Fibroblast of lung (primary cell): Measurements from ENCODE around the gene MBD4. TPM values are rescaled to one million over a fixed set of nuclear protein-coding genes. Genes with fewer than 3 reads are reported as not detected.
"Not testable (repeated sequence)": the region's sequence is repeated elsewhere in the genome, so short reads cannot be mapped to it uniquely, and the experiment has no call there.

ENCODE experiments used
- DNase-seq, 2 donors: peaks; one replicate each; pipeline versions ENCODE4 v3.0.0 to v3.0.0-alpha.2; 2010; ENCODE audit warnings: low read depth in 2 of 2
- H2AFZ ChIP-seq: 2 replicates; pipeline ENCODE4 v1.5.1; 2012; ENCODE audit warnings: low read length, control low read depth, inconsistent platforms
- H3K27ac ChIP-seq: 2 replicates; pipeline ENCODE4 v1.5.1; 2011; ENCODE audit warnings: low read length, control low read depth; ENCODE audit not compliant: insufficient read depth
- H3K27me3 ChIP-seq: 2 replicates; pipeline ENCODE4 v1.5.1; 2011; ENCODE audit warnings: mild to moderate bottlenecking, low read length; ENCODE audit not compliant: control insufficient read depth, insufficient read depth
- H3K36me3 ChIP-seq: 2 replicates; pipeline ENCODE4 v1.5.1; 2011; ENCODE audit warnings: low read length; ENCODE audit not compliant: control insufficient read depth, insufficient read depth
- H3K4me1 ChIP-seq: 2 replicates; pipeline ENCODE4 v1.5.1; 2011; ENCODE audit warnings: low read length; ENCODE audit not compliant: control insufficient read depth, insufficient read depth; ENCODE audit errors: extremely low read depth
- H3K4me2 ChIP-seq: 2 replicates; pipeline ENCODE4 v1.5.1; 2011; ENCODE audit warnings: low read length, control low read depth; ENCODE audit not compliant: insufficient read depth; ENCODE audit errors: extremely low read depth
- H3K4me3 ChIP-seq, 4 experiments: fragments of 200-600 bp in 1 of 4; sonication (generic) in 1 of 4; replicated peaks in 1 of 4; 2 replicates each; pipeline ENCODE4 v1.5.1; 2011 to 2016; ENCODE audit warnings: low read length in 4 of 4, low read depth in 3 of 4, mild to moderate bottlenecking in 3 of 4, control low read depth in 2 of 4, inconsistent platforms in 1 of 4, mixed read lengths in 1 of 4; ENCODE audit not compliant: insufficient read depth in 1 of 4; ENCODE audit errors: control extremely low read depth in 1 of 4
- H3K79me2 ChIP-seq: 2 replicates; pipeline ENCODE4 v1.5.1; 2012; ENCODE audit warnings: mild to moderate bottlenecking, low read length, inconsistent platforms; ENCODE audit not compliant: control insufficient read depth, insufficient read depth
- H3K9ac ChIP-seq: 2 replicates; pipeline ENCODE4 v1.5.1; 2011; ENCODE audit warnings: mild to moderate bottlenecking, low read length, control low read depth; ENCODE audit not compliant: insufficient read depth
- H3K9me3 ChIP-seq: 2 replicates; pipeline ENCODE4 v1.5.1; 2012; ENCODE audit warnings: low read depth, low read length; ENCODE audit not compliant: control insufficient read depth, insufficient read depth
- H4K20me1 ChIP-seq: 2 replicates; pipeline ENCODE4 v1.5.1; 2011; ENCODE audit warnings: low read length; ENCODE audit not compliant: control insufficient read depth, insufficient read depth; ENCODE audit errors: extremely low read depth
- CTCF ChIP-seq, 2 donors: IDR thresholded peaks in 1 of 2; conservative IDR thresholded peaks in 1 of 2; 1 replicate in 1 of 2; 2 replicates in 1 of 2; pipeline ENCODE4 v1.5.1; 2011 to 2012; ENCODE audit warnings: low read length in 2 of 2, control low read depth in 1 of 2, inconsistent platforms in 1 of 2, low read depth in 1 of 2, mild to moderate bottlenecking in 1 of 2
- EZH2 ChIP-seq: IDR thresholded peaks from 2 replicates; pipeline ENCODE4 v1.5.1; 2012; ENCODE audit warnings: low read length, control low read depth, mild to moderate bottlenecking; ENCODE audit errors: missing control alignments
- polyA plus RNA-seq, 2 donors: library from polyadenylated mRNA; depleted of rRNA in 1 of 2; stranded (reverse) in 1 of 2; unstranded in 1 of 2; fragments of >200 nt; gene quantifications; 2 replicates each; pipeline ENCODE4 v1.2.1, GENCODE V29; 2011 to 2012; ENCODE audit warnings: missing spikeins in 1 of 2
- total RNA-seq: library from RNA; depleted of rRNA; stranded (reverse); fragments of >200 nt; gene quantifications from 2 replicates; pipeline ENCODE4 v1.2.1, GENCODE V29; 2014

MBD4 gene
- total and polyA plus RNA-seq, 2 donors (not counting 1 experiment from before 2014, with no cell fraction given): 27.4 to 35.5 TPM

- H3K36me3 ChIP-seq: peaks cover 6% of the 10 kb centered on the region
- no peaks in the 10 kb centered on the region for H3K9me3 ChIP-seq
- H3K9ac ChIP-seq: no peak overlapping the region
- no peak overlapping the region for H3K4me3 ChIP-seq
- H3K4me1 ChIP-seq: peaks cover 22% of the 10 kb centered on the region
- no peak overlapping the region for H3K27ac ChIP-seq
- no peaks in the 10 kb centered on the region for H4K20me1 ChIP-seq
- H2AFZ ChIP-seq: no peak overlapping the region
- H3K27me3 ChIP-seq: no peaks in the 10 kb centered on the region
- no peaks in the 10 kb centered on the region for H3K79me2 ChIP-seq
- TF ChIP-seq EZH2 (no peak), CTCF (conservative IDR thresholded peaks at IDR 0.05 in 1 of 2, IDR thresholded peaks at IDR 0.05 in 1 of 2; ENCODE audit: low read depth in 1 of 2, low read length in 2 of 2) (no peak)
- H3K4me2 ChIP-seq: no peak overlapping the region
- peak in 1 of 2 donors; percentile 18 for DNase-seq
Observed at GRCh38 chr3:129487183-129487867, 47.6 kb upstream of the MBD4 start.

GRCh38 chr3:129486664-129487035 is 46.9 kb upstream of the MBD4 start:
- Histone ChIP-seq H3K79me2 (no peaks in the 10 kb centered on the region), H3K27ac (peak overlapping the region; percentile 62), H3K9me3 (no peaks in the 10 kb centered on the region), H3K4me2 (peak overlapping the region; percentile 26), H3K4me3 (peak overlapping the region in 1 of 4 experiments; percentile 19), H3K4me1 (peaks cover 25% of the 10 kb centered on the region), H2AFZ (no peak overlapping the region), H3K27me3 (no peaks in the 10 kb centered on the region), H3K9ac (no peak overlapping the region), H4K20me1 (no peaks in the 10 kb centered on the region), H3K36me3 (peaks cover 4% of the 10 kb centered on the region)
- no peak for DNase-seq
- TF ChIP-seq EZH2: no peak
- no peak for TF ChIP-seq CTCF (conservative IDR thresholded peaks at IDR 0.05 in 1 of 2, IDR thresholded peaks at IDR 0.05 in 1 of 2; ENCODE audit: low read depth in 1 of 2, low read length in 2 of 2)

DNA sequence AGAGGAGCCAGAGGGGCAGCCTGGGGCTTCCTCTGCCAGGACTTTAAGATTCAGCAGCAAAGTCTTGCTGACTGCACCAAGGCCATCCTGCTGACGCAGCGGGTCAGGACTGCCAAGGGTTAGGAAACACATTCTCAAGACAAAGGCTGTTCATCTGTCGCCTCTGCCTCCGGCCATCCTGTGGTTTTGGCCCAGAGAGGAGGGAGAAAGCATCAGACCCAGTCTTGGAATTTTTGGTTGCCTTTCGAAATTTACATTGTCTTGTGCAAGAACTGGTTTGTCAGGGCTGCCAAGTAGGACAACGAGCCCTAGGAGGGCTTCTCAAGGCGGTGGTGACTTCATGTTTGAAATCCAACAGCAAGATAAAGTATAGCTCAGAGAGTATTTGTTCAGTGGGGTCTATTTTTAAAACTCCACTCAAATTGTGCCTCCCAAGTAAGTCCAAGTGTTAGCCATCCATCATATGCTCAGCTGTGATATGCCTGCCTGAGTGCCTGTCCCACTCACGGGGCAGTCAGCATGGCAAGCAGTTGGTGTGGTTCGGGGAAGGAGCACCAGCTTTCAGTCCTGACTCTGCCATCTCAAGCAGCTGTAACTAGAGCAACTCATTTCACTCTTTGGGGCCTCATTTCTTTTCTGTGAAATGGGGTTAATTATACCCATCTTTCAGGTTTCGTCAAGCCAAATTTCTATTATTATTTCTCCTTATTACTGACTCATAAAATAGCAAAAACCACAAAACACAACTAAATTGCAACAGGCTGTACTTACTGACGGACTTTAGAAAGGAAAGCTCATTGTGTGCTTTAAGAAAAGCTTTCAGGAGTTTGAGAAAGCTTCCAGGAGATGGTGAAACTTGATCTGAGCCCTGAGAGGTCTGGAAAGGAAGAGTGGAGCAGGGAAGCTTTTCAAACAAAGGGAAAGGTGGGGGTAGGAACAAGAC is 46.2 kb upstream of the MBD4 start:
- Histone ChIP-seq H4K20me1 (no peaks in the 10 kb centered on the region), H3K9ac (no peak overlapping the region), H3K27ac (peak overlapping the region; percentile 62)

DNA sequence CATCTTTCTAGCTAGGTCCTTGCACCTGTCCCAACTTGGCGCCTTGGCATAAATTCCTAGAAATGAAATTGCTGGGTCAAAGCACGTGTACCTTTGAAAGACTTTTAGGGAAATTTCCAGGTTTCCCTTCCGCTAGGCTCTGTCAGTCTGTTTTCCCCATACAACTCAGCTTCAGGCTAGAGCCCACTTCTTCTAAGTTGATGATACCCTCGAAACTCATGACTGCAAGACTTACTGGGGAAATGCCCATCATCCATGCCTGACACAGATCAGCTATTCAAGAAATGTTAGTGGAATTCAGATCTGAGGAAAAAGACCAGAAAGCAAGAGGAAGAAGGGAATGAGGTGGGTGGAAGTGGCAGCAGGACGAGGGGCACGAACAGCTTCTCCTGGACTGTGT is 45.4 kb upstream of the MBD4 start:
- H4K20me1 ChIP-seq, H3K27me3 ChIP-seq, H2AFZ ChIP-seq, H3K9me3 ChIP-seq, H3K36me3 ChIP-seq, H3K4me3 ChIP-seq, H3K79me2 ChIP-seq, H3K9ac ChIP-seq: not testable (repeated sequence)
- peaks cover 23% of the 10 kb centered on the region for H3K4me1 ChIP-seq
- H3K27ac ChIP-seq: peak overlapping the region; percentile 55
- DNase-seq: peak in 1 of 2 donors; percentile 11
- peak overlapping the region; percentile 11 for H3K4me2 ChIP-seq

More for the DNA sequence above, 46.2 kb upstream of the MBD4 start:
- Histone ChIP-seq H3K36me3 (peaks cover 4% of the 10 kb centered on the region), H3K4me2 (peak overlapping the region; percentile 36), H3K4me3 (peak overlapping the region in 2 of 4 experiments; percentile 10 to 26), H2AFZ (no peak overlapping the region), H3K4me1 (peaks cover 27% of the 10 kb centered on the region), H3K9me3 (no peaks in the 10 kb centered on the region), H3K79me2 (no peaks in the 10 kb centered on the region), H3K27me3 (no peaks in the 10 kb centered on the region)
- TF ChIP-seq CTCF (conservative IDR thresholded peaks at IDR 0.05 in 1 of 2, IDR thresholded peaks at IDR 0.05 in 1 of 2; ENCODE audit: low read depth in 1 of 2, low read length in 2 of 2) (no peak), EZH2 (no peak)
- DNase-seq: peak; percentile 95 to 100
